GM12891 (cell line): Measurements from ENCODE around the gene SORCS1.

Experiments
- POLR2A ChIP-seq: IDR thresholded peaks from 2 replicates; pipeline ENCODE4 v1.6.1; 2011; ENCODE audit warnings: low read depth, low read length, control low read depth
- POLR2AphosphoS5 ChIP-seq: IDR thresholded peaks from 2 replicates; pipeline ENCODE4 v1.6.1; 2011; ENCODE audit warnings: low read depth, low read length, control low read depth
- TAF1 ChIP-seq: IDR thresholded peaks from 2 replicates; pipeline ENCODE4 v1.6.1; 2011; ENCODE audit warnings: low read depth, low read length, control low read depth

- TF ChIP-seq TAF1 (no peak), POLR2A (no peak), POLR2AphosphoS5 (no peak)
These were observed 509.3 kb downstream of the SORCS1 start for GRCh38 chr10:106655165-106655564.
